GM15510 (cell line): ENCODE measurements around the gene HMGCL.

ENCODE experiments used
- POLR2A ChIP-seq: IDR thresholded peaks from 3 replicates; pipeline ENCODE4 v1.6.1; 2011; ENCODE audit warnings: borderline replicate concordance; ENCODE audit not compliant: insufficient read length; ENCODE audit errors: extremely low read depth

HMGCL gene

DNA sequence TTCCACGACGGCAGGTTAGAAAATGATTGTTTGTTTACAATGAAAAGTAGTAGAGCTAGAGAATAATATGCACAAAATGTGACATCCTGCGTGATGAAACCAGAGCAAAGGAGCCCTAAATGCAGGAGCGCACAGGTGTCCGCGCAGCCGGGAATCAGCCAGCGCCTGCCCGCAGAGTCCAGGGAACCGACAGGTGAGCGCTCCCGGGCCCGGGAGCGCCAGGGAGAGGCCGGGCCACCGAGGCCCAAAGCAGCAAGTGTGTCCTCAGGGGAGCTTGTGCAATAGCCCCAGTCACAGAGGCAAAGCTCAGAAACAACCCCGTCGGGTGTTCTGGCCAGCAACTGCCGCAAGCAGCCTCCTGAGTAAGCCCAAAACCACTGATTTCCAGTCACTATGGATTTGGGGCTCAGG is 23.9 kb downstream of the HMGCL start:
- TF ChIP-seq POLR2A, result no peak

DNA sequence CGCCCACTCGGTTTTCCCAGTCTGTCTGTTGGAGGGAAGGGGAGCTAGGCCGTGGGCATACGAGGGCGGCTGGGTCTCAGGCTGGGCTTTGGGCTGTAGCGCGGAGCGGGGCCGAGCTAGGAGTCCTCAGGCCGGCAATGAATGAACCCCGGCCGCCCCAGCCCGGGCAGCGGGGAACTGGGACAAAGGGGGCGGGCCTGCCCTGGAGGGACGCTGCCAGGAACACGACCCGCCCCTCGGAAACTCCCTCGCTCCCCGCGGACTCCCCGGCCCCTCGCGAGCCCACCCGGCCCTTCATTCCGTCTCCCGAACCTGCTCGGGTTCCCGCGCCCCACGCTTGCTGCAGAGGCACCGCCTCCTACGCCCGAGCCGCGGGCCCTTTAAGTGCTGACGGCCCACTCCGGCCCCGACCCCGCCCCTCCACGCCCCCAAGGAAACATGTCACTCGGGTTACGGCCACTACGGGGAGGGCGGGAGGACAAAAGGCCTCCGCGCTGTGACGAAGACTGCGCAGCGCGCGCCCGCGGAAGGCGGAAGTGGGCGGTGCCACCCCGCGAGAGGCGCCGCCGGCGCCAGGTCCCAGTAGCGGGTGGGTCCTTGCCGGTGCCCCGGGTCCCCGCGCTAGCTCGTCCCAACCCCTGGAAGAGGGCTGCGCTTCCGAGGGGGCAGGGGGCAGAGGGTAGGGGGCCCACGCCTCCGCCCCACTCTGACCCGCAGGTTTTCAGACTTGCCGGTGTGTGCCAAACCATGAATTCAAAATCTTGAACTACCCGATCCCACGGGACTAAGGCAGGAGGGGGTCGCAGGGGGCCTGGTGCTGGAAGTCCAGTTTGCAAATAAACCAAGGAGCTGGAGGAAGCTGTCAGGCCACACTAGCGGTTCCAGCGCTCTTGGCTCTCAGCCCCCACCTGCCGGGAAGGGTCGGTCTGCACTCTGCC is 24.6 kb downstream of the HMGCL start, which contains the start of gene GALE:
Gene GALE (minus strand): TSS at position 355 of the 938 bp plus-strand sequence. CDS start 1,747 bp downstream, outside the sequence.
- TF ChIP-seq POLR2A, result peak; percentile 89

DNA sequence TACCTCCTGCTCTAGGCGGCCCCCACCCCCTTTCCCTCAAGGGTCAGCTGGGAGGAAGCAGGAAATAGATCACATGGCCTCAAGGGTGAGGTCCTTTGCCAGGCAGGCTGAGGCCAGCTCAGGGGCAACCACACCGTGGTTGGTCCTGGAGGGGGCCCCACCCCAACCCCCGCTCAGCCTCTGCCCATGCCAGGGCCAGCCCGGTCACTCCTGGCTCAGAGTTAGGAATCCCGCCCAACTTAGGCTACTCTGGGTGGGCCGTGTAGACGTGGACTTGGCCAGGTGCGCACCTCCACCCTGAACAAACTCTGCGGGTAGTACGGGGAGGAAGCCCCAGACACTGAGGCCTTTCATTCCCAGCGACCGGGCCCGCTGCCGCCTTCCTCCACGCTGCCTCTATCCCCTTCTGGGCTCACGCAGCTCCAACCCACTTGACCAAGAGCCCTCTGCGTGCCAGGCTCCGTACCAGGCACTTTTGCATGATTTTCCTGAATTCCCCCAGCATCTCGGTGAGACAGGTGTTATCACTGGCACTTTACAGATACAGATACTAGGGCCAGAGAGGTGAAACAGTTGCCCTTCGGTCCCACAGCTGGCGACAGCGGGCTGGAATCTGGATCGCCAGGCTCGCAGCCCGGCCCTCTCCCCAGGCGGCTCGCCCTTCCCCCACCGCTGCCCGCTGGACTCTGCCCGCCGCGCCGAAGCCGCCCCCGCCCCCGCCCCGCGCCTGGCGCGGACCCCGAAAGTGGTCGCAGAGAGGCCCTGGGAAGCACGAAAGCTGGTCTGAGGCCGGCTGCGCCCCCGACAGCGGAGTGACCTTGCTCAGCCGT is 25.4 kb downstream of the HMGCL start:
- peak; percentile 52 for TF ChIP-seq POLR2A

DNA sequence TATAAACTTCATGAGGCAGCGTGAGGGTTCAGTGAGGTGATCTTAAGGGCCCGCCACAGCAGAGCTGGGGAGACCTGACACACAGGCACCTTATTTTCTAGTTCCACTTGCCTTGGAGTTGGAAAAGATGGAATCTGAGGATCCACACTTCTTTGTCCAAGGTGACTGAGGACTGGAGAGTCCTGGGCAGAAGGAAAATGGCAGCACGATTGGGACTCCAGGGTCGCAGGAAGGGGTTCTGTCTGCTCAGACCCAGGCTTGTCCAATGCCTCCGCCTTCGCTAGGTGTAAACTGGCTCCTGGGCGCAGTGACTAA is 26.0 kb downstream of the HMGCL start:
- TF ChIP-seq POLR2A, result no peak

DNA sequence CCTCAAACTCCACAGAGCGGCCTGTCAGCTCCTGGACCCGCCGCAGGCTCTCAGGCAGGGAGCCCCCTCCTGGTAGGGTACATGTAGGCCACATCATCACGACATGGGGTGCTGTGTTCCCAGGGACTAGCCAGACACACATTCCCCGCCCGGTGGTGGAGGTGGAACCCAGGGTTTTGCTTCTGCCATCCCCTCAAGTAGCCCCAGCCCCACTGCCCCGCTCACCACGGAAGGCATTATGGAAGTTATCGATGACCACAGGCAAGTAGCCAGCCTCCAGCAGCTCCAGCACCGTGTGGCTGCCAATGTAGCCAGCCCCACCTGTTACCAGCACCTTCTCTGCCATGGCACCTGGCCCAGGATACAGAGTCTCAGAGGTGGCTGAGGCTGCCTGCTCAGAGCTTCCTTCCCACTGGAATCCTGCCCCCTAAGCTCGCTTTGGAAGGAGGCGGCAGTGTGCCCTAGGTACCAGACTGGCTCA is 26.5 kb downstream of the HMGCL start:
- TF ChIP-seq POLR2A, result no peak

DNA sequence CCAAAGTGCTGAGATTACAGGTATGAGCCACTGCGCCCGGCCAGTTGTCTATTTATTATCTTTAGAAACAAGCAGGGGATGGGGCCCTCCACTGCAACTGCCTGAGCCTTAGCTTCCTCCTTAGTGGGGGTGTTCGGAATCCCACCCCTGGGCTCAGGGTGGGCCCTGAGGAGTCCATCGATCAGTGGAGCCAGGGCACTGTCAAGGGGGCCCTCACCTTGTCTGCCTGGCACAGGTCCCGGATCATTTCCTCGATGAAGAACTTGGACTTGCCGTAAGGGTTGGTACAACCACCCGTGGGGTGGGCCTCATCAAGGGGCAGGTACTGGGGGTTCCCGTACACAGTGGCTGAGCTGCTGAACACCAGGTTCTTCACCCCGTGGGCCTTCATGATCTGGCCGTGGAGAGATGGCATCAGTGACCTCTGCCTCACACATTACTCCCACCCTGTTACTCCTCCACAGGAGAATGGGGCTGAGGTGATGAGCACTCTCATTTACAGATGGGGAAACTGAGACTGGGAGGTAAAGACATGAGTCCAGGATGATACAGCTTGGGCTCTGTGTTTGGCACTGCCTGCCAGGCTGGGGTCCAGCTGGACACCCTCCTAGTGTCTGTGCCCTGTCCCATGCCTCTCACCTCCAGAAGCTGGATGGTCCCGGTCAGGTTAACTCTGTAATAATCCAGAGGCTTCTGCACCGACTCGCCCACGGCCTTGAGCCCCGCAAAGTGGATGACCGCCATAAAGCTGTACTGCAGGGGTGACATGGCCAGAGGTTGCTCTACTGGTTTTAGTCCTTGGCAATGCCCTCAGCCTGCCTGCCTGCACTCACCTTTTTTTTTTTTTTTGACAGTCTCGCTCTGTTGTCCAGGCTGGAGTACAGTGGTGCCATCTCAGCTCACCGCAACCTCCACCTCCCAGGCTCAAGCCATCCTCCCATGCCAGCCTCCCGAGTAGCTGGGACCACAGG is 27.5 kb downstream of the HMGCL start:
- no peak for TF ChIP-seq POLR2A

DNA sequence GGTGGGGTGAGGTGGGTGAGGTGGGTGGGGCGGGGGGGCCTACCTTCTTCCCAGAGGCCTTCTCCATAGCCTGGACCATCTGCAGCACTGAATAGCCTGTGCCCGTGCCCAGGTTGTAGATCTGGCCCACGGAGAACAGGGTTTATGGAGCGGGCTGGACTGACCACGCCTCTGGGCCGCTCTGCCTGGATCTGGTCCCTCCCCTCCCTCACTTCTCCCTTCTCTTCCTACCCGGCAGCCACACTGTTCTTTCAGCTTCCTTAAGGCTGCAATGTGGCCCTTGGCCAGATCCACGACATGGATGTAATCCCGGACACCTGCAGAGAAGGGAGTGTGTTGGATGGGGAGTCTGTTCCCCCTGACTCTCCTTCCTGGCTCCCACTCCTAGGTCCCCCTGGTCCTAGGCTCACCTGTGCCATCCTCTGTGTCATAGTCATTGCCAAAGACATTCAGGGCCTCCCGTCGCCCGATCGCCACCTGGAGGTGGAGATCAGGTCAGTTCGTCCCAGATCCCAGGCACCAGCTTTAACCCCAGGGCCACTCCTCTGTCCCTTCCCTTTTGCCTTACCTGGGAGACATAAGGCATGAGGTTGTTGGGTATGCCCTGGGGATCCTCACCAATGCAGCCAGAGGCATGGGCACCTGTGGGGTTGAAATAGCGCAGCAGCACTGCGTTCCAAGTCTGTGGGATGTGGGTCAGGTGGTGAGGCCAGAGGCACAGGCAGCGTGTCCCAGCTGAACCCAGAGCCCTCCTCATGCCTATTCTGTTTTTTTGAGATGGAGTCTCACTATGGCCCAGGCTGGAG is 28.6 kb downstream of the HMGCL start:
- no peak for TF ChIP-seq POLR2A

DNA sequence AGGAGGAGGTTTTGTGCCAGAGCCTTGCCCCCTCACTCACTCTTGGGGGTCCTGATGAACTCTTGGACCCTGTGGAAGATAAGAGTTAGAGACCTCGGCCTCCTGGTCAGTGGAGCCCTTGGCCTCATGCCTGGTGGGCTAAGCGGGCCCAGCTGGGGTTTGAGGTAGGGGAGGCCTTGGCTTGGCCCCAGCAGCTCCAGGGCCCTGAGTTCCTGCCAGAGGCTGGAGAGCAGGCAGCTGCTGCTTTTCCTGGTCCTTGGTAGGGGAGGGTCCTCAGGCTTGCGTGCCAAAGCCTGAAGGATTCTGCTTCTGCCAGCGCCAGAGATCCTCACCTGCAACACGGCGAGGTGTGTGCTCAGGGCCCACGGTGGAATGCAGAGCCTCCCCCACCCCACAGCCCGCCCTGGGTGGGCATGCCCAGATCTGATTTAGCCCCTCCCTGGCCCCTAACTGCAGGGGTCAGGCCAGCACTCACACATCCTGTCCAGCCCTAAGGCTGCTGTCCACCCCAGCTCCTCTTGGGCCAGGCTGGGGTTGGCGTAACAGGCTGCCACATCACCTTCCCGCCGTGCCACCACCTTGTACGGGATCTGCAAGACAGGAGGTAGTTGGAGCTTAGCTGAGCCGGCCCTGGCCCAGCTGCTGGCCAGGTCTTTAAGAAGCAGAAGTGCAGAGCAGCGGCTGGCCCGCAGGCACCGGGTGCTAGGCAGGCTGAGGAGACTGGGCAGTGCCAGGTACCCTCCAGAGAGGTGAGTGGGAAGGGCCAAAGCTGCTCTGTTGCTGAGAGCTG is 29.4 kb downstream of the HMGCL start:
- TF ChIP-seq POLR2A, result no peak

DNA sequence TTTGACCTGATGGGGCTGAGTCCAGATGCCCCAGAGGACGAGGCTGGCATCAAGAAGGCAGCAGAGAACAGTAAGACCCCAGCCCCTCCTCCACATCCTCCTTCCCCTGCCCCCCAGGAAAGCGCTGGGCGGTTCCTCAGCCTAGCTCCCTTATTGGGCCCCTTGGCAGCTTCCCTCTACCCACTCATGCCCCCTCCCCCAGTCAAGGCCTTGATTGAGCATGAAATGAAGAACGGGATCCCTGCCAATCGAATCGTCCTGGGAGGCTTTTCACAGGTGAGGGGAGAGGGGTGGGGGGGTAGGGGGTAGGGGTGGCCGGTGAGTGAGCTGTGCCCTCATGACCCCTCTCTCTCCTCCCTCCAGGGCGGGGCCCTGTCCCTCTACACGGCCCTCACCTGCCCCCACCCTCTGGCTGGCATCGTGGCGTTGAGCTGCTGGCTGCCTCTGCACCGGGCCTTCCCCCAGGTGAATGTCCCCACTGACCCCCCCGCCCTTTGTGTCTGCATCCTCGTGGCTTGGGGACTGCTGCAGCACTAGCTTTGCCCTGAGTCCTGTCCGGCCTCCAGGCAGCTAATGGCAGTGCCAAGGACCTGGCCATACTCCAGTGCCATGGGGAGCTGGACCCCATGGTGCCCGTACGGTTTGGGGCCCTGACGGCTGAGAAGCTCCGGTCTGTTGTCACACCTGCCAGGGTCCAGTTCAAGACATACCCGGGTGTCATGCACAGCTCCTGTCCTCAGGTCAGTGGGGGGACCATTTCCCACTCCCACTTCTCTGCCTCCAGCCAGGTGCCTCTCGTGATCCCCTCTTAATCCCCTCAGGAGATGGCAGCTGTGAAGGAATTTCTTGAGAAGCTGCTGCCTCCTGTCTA is 31.1 kb downstream of the HMGCL start:
- TF ChIP-seq POLR2A, result no peak

DNA sequence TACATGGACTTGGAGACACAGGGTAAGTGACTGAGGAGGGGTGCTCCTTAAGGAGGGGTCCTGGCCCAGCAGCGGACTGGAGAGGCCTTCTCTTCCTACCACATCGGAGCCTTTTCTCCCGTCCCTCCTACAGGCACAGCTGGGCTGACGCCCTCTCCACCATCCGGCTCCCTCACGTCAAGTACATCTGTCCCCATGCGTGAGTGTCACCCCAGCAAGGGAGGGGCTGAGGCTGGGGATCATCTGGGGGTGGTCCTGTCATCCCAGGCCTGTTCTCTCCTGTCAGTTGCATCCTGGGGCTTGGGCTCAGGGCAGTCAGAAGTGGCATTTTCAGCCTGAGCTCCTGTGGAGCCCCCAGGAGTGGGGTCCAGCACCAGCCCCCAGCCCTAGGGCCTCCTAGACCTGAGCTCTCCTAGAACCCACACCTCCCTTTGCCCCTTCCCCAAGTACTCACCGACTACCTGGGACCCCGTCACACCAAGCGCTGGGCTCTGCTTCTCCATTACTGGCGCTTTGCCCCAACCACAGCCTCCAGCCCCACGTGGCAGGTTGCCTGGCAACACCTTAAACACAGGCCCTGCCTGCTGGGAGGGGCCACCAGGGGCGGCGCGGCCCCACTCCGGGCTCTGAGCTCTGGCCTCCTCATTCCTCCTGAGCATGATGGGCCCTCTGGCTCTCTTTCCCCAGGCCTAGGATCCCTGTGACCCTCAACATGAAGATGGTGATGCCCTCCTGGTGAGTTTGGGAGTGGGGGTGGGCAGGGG is 32.0 kb downstream of the HMGCL start:
- TF ChIP-seq POLR2A, result no peak
